ENCODE results near the gene TGFBR3L. TPM values are rescaled to one million over a fixed set of nuclear protein-coding genes. Genes with fewer than 3 reads are reported as not detected.

Gene TGFBR3L
- total RNA-seq, 2 experiments from 2014 or later, result 0.13 to 0.61 TPM

GRCh38 chr19:7940841-7941240 lies 26.2 kb downstream of the TGFBR3L start:
- Histone ChIP-seq H3K79me2 (ENCODE audit: insufficient read depth, low read depth, low read length) (peaks cover 40% of the 10 kb centered on the region), H4K20me1 (ENCODE audit: insufficient read depth, low read length) (0 out of 2 replicates have a peak, but pooled peaks cover 5% of the 10 kb centered on the region), H3K4me3 (ENCODE audit: low read depth, low read length, poor library complexity, severe bottlenecking) (no peak overlapping the region), H3K4me1 (ENCODE audit: insufficient read depth, low read length, poor library complexity, severe bottlenecking) (peaks cover 18% of the 10 kb centered on the region), H2AFZ (ENCODE audit: low read length) (no peak overlapping the region), H3K4me2 (ENCODE audit: low read length) (no peak overlapping the region), H3K9me3 (ENCODE audit: low read length) (no peaks in the 10 kb centered on the region), H3K36me3 (ENCODE audit: insufficient read depth, low read length) (peaks cover 56% of the 10 kb centered on the region), H3K9me2 (ENCODE audit: insufficient read depth, low read length) (no peaks in the 10 kb centered on the region), H3K27ac (ENCODE audit: low read depth, low read length, poor library complexity, severe bottlenecking) (no peak overlapping the region)
- ChIA-PET CTCF (ENCODE audit: unreplicated experiment) (no interaction called here), POLR2A (no interaction called here)
- no peak for TF ChIP-seq EZH2phosphoT487 (IDR thresholded peaks at IDR 0.05; ENCODE audit: borderline replicate concordance, low read depth, low read length)
- no peak for TF ChIP-seq CTCF (conservative IDR thresholded peaks at IDR 0.05; ENCODE audit: low read length)
- no peak for DNase-seq (ENCODE audit: low spot score)
- no TSS peak for BruUV-seq (replicated peaks)
- intact Hi-C loops (cut with micrococcal nuclease; ENCODE audit: unreplicated experiment), result loop anchor here (5.0 kb wide), 3 partner anchors 89 to 326 kb away; no protein-coding TSS in a partner anchor

- POLR2A ChIA-PET, result interaction anchor here (2.8 kb wide), 1 partner anchor 21 kb away, joined by 12 read pairs; the partner anchor contains the start of gene SNAPC2
These were observed 27.4 kb downstream of the TGFBR3L start for GRCh38 chr19:7941895-7942596.

More at GRCh38 chr19:7941895-7942596, 27.4 kb downstream of the TGFBR3L start:
- H3K4me2 ChIP-seq (ENCODE audit: low read length), result peak overlapping the region; percentile 77
- DNase-seq (ENCODE audit: low spot score), result no peak
- no peaks in the 10 kb centered on the region for H3K9me2 ChIP-seq (ENCODE audit: insufficient read depth, low read length)
- H3K36me3 ChIP-seq (ENCODE audit: insufficient read depth, low read length), result peaks cover 44% of the 10 kb centered on the region
- no peak for TF ChIP-seq CTCF (conservative IDR thresholded peaks at IDR 0.05; ENCODE audit: low read length)
- TF ChIP-seq EZH2phosphoT487 (IDR thresholded peaks at IDR 0.05; ENCODE audit: borderline replicate concordance, low read depth, low read length), result no peak
- peaks cover 18% of the 10 kb centered on the region for H3K4me1 ChIP-seq (ENCODE audit: insufficient read depth, low read length, poor library complexity, severe bottlenecking)
- intact Hi-C loops (cut with micrococcal nuclease; ENCODE audit: unreplicated experiment), result loop anchor here (2.0 to 5.0 kb wide), 5 partner anchors 21 to 325 kb away; partner anchors contain the start of genes ELAVL1 and SNAPC2
- TSS peak; percentile 51 for BruUV-seq (replicated peaks)
- no peak overlapping the region for H3K27ac ChIP-seq (ENCODE audit: low read depth, low read length, poor library complexity, severe bottlenecking)
- peaks cover 40% of the 10 kb centered on the region for H3K79me2 ChIP-seq (ENCODE audit: insufficient read depth, low read depth, low read length)
- H3K4me3 ChIP-seq (ENCODE audit: low read depth, low read length, poor library complexity, severe bottlenecking), result peak overlapping the region; percentile 94
- no peaks in the 10 kb centered on the region for H3K9me3 ChIP-seq (ENCODE audit: low read length)
- no peak overlapping the region for H2AFZ ChIP-seq (ENCODE audit: low read length)
- 0 out of 2 replicates have a peak, but pooled peaks cover 5% of the 10 kb centered on the region for H4K20me1 ChIP-seq (ENCODE audit: insufficient read depth, low read length)
- CTCF ChIA-PET (ENCODE audit: unreplicated experiment), result no interaction called here

All from OCI-LY7 (cell line).